ENCODE measurements around the gene COL6A3. TPM values are rescaled to one million over a fixed set of nuclear protein-coding genes. Genes with fewer than 3 reads are reported as not detected.

Gene COL6A3
- total and polyA plus RNA-seq, 7 donors, result 15.5 to 75.2 (median 59.1) TPM

- intact Hi-C loops (cut with DNase I), result no loop called here
- H3K27ac ChIP-seq, result no peak overlapping the region
- DNase-seq (no peak), ATAC-seq (no peak)
- 78 to 85% (median 81%) methylated on average over 9 of the region's 9 CpGs for WGBS, 3 donors
- peaks cover 0 to 7% of the 10 kb centered on the region in 2 donors for H3K36me3 ChIP-seq (ENCODE audit: insufficient read depth in 1 of 2, low read depth in 1 of 2)
- no peaks in the 10 kb centered on the region for H3K9me3 ChIP-seq
- TF ChIP-seq, protein P1, sequence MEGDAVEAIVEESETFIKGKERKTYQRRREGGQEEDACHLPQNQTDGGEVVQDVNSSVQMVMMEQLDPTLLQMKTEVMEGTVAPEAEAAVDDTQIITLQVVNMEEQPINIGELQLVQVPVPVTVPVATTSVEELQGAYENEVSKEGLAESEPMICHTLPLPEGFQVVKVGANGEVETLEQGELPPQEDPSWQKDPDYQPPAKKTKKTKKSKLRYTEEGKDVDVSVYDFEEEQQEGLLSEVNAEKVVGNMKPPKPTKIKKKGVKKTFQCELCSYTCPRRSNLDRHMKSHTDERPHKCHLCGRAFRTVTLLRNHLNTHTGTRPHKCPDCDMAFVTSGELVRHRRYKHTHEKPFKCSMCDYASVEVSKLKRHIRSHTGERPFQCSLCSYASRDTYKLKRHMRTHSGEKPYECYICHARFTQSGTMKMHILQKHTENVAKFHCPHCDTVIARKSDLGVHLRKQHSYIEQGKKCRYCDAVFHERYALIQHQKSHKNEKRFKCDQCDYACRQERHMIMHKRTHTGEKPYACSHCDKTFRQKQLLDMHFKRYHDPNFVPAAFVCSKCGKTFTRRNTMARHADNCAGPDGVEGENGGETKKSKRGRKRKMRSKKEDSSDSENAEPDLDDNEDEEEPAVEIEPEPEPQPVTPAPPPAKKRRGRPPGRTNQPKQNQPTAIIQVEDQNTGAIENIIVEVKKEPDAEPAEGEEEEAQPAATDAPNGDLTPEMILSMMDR (IDR thresholded peaks at IDR 0.05), result no peak
- H3K4me3 ChIP-seq, result no peak overlapping the region
- H3K27me3 ChIP-seq (ENCODE audit: insufficient read depth in 3 of 3, low read length in 2 of 3), result no peaks in the 10 kb centered on the region
- H3K4me1 ChIP-seq, result no peaks in the 10 kb centered on the region
These were observed 70.0 kb downstream of the COL6A3 start for GRCh38 chr2:237343993-237344392.

GRCh38 chr2:237341872-237342271, 72.1 kb downstream of the COL6A3 start:
- ATAC-seq, result peak in 2 of 4 donors; percentile 49 to 53
- no peak for DNase-seq
- Histone ChIP-seq H3K27me3 (ENCODE audit: insufficient read depth in 3 of 3, low read length in 2 of 3) (no peaks in the 10 kb centered on the region), H3K4me1 (no peaks in the 10 kb centered on the region), H3K27ac (no peak overlapping the region), H3K4me3 (no peak overlapping the region), H3K36me3 (ENCODE audit: insufficient read depth in 1 of 2, low read depth in 1 of 2) (peaks cover 0 to 3% of the 10 kb centered on the region in 2 donors), H3K9me3 (no peaks in the 10 kb centered on the region)
- 38 to 66% (median 57%) methylated on average over 4 of the region's 4 CpGs for WGBS, 3 donors
- TF ChIP-seq, protein P1 (IDR thresholded peaks at IDR 0.05), result no peak
- intact Hi-C loops (cut with DNase I), result no loop called here

GRCh38 chr2:237337586-237337985, 76.4 kb downstream of the COL6A3 start:
- no peaks in the 10 kb centered on the region for H3K36me3 ChIP-seq (ENCODE audit: insufficient read depth in 1 of 2, low read depth in 1 of 2)
- H3K9me3 ChIP-seq, result no peaks in the 10 kb centered on the region
- H3K4me1 ChIP-seq, result no peaks in the 10 kb centered on the region
- WGBS, 3 donors, result 88 to 91% (median 90%) methylated on average over 7 of the region's 7 CpGs
- H3K27ac ChIP-seq, result no peak overlapping the region
- DNase-seq (no peak), ATAC-seq (no peak)
- intact Hi-C loops (cut with DNase I), result no loop called here
- TF ChIP-seq, protein P1 (IDR thresholded peaks at IDR 0.05), result no peak
- H3K27me3 ChIP-seq (ENCODE audit: insufficient read depth in 3 of 3, low read length in 2 of 3), result no peaks in the 10 kb centered on the region
- no peak overlapping the region for H3K4me3 ChIP-seq

DNA sequence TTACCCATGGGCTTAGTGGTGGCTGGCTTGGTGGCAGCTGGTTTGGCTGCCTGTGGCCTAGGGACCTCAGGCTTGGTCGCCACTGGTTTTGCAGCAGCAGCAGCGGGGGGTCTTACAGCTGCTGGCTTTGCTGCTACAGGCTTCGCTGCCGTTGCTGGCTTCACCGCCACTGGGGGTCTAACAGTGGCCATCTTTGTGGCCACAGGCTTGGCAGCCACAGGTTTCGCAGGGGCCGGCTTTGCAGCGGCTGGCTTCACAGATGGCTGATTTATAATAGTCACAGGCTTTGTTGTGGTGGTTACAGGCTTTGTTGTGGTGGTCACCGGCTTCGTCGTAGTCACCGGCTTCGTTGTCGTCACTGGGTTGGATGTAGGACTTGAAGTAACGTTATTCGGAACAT, 77.8 kb downstream of the COL6A3 start:
- no peak overlapping the region for H3K27ac ChIP-seq
- 89 to 92% (median 92%) methylated on average over 16 of the region's 16 CpGs for WGBS, 3 donors
- ATAC-seq, result no peak

DNA sequence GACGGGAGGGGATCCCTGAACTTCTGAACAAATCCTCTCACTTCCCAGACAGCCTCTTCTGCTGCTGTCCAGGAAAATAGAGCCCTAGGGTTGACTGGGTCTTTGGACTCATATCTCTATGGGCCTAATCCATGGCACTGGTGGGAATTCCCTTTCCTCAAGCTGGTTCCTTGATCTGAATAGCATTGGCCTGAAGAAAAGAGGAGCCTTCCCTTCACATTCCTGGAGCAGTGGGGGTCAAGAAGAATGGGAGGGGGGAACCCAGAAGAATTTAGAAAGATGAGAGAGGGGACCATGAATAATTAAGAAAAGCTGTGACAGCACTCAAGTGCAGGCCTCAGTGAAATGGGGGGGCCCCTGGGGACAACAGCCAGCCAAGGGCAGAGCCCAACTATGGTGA, 80.2 kb downstream of the COL6A3 start:
- Histone ChIP-seq H3K27me3 (ENCODE audit: insufficient read depth in 3 of 3, low read length in 2 of 3) (no peaks in the 10 kb centered on the region), H3K4me1 (peaks cover 7% of the 10 kb centered on the region), H3K9me3 (no peaks in the 10 kb centered on the region), H3K27ac (no peak overlapping the region), H3K36me3 (ENCODE audit: insufficient read depth in 1 of 2, low read depth in 1 of 2) (no peaks in the 10 kb centered on the region), H3K4me3 (no peak overlapping the region)
- DNase-seq (no peak), ATAC-seq (no peak)
- WGBS, 3 donors, result 90 to 100% (median 97%) methylated on average over 1 of the region's 1 CpG
- intact Hi-C loops (cut with DNase I), result no loop called here
- TF ChIP-seq, protein P1 (IDR thresholded peaks at IDR 0.05), result no peak

More for the DNA sequence above, 77.8 kb downstream of the COL6A3 start:
- Histone ChIP-seq H3K27me3 (ENCODE audit: insufficient read depth in 3 of 3, low read length in 2 of 3) (no peaks in the 10 kb centered on the region), H3K36me3 (ENCODE audit: insufficient read depth in 1 of 2, low read depth in 1 of 2) (no peaks in the 10 kb centered on the region), H3K4me3 (no peak overlapping the region), H3K4me1 (no peaks in the 10 kb centered on the region), H3K9me3 (no peaks in the 10 kb centered on the region)
- no peak for DNase-seq
- intact Hi-C loops (cut with DNase I), result no loop called here
- TF ChIP-seq, protein P1 (IDR thresholded peaks at IDR 0.05), result no peak
